Kidney capillary endothelial cell (primary cell): ENCODE data around the gene EEPD1.
"Not testable (repeated sequence)": the region's sequence is repeated elsewhere in the genome, so short reads cannot be mapped to it uniquely, and the experiment has no call there.

Experiments
- DNase-seq: peaks from one replicate; pipeline ENCODE4 v3.0.0-alpha.2; 2018; ENCODE audit warnings: low spot score

Gene EEPD1

DNA sequence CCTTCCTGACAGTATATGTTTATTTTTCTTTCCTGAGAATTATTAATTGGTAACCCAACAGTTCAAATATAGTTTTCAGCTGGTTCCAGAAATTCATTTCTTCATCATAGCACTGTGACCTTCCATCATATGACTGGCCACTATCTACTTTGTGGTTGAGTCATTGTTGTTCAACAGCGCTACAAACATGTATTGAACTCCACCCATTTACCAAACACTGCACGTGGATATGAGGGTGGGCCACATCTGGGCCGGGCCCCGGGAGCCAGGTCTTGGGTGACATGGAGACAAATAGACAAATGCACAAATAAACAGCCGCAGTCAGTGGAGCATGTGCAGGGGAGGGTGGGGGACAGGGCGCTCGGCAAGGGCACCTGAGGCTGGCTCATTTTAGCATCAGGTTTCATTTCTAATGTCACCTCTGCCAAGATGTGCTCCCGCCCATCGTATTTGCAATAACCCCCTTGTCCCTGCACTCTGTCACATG, 24.0 kb upstream of the EEPD1 start:
- DNase-seq, result no peak

DNA sequence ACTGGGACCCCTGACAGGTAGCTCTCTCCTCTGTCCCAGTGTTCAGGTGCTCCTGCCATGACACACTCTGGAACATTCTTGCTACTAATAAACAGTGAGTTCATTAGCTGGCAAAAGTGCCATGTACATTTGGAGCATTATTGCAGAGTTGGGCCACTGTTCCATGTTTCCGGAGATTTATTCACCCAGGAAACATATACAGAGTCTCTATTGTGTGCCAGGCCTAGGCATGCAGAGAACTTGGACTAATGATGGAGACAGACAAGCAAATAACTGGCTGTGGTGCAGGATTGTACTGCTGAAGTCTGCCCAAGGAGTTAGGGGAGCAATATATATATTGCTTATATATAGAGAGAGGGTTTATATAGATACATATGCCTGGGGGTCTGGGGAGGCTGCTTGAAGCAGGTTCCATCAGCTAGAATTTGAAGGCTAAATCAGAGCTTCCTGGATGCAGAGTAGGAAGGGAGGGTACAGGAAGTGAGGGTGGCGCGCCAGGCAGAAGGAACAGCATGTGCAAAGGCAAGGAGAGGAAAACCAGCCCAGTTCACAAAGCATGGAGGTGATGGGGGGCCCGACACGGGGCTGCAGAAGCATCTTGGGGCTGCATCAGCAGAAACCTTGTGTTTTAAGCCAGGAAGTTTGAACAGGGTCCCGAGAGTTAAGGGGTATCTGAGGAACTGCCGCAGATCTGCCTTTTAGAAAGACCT, 22.7 kb upstream of the EEPD1 start:
- no peak for DNase-seq

DNA sequence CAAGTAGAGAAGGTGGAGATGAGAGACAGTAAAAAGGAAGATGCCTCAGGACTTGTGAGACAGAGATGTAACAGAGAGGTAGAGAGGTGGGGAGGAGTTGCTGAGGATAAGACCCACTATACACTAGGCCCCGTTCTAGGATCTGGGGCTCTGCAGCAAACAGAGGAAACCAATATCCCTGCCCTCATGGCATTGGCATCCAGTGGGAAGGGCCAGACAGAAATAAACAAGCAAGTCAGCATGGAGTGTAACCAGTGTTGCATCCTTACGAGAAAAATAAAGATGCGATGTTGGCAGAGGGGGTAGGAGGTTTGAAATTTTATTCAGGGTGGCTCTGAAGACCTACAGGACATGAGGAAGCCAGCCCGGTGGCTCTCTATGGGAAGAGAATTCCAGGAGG, 22.0 kb upstream of the EEPD1 start:
- no peak for DNase-seq

DNA sequence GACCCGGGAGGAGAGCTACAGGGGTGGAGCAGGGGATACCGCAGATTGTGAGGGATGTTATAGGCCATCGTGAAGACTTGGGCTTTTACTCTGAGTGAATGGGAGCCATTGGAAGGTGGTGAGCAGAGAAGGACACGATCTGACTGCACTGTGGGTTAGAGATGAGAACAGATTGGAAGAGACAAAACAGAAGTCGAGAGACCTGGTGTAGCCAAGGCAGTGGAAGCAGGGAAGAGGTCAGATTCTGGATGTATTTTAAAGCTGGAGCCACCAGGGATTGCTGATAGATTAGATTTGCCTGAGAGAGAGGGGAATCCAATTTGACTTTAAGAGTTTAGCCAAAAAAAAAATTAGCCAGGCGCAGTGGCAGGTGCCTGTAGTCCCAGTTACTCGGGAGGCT, 21.6 kb upstream of the EEPD1 start:
- DNase-seq, result no peak

DNA sequence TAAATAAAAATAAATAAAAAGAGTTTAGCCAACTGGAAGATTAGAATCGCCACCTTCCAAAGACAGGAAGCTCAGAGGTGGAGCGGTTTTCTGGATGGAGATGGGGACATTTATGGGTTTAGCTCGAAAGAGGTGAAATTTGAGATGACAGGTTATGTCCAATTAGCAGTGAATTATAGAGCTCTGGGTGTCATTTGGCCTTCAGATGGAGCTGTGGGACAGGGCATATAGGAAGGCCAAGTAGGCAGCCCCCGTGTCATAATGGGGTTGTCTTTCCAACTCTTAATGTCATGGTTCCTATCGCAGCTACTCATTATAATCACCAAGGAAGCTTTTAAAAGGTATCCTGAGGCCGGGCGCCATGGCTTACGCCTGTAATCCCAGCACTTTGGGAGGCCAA, 21.0 kb upstream of the EEPD1 start:
- DNase-seq, result no peak

DNA sequence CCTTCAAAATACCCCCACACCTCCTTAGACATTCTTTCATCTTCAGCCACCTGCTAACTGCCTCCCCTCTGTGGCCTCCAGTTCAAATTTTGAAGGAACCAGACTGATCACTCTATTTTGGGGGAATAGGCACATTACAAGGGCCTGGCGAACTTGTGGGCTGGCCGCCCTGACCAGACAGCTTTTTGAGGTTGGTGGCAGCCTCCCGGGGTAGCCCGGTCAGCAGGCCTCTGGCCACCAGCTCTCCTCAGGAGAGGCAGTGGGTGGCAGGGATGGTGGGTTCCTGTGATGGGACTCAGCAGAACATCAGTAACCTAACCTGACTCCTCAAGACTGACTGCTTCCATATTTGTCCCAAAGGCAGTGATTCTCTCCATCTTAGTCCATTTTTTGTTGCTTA, 17.4 kb upstream of the EEPD1 start:
- no peak for DNase-seq

DNA sequence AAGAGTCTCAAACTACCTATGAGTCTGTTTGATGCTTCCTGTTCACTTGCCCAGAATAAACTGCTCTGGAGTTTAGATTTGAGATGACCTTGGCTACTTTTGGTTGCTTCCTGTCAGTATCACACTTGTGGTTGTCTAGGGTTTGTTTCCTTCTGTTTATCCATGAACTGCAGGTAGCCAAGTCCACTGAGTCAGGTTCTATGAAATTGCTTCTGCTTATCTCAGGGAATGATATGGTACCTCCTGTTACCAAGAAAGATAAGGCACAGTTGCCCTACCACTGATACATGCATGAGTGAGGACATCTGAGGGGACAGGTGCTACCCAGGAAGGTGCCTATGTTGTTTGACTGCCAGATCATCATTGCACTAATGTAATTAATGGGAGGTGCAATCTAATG, 15.8 kb upstream of the EEPD1 start:
- no peak for DNase-seq

DNA sequence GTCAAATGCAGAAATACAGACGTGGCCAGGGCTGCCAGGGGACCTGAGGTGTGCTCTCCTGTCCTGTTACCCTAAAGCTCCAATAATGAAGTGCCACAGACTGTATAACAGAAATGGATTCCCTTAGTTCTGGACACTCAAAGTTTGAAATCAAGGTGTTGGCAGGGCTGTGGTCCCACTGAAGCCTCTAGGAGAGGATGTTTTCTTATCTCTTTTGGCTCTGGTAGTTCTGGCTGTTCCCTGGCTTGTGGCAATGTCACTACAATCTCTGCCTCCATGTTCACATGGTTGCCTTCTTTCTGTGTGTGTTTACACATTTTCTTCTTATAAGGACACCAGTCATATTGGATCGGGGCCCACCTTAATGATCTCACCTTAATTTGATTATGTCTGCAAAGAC, 15.3 kb upstream of the EEPD1 start:
- no peak for DNase-seq

DNA sequence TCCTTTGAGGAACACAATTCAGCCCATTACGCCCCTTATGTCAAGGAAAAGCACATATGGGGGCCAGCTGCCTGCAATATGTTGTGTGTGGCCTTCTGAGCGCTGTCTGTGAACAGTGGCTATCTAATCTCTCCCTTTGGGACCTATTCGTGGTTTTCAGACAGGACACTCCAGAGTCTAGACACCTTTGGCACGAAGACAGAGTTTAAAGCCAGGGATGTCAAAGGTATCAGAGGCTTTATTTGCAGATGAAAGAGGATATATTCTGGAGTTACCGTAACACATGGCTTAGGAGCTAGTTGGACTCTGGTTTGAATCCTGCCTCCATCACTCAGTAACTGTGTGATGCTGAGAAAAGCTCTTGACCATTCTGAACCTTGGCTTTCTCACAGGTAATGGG, 14.8 kb upstream of the EEPD1 start:
- DNase-seq, result no peak

DNA sequence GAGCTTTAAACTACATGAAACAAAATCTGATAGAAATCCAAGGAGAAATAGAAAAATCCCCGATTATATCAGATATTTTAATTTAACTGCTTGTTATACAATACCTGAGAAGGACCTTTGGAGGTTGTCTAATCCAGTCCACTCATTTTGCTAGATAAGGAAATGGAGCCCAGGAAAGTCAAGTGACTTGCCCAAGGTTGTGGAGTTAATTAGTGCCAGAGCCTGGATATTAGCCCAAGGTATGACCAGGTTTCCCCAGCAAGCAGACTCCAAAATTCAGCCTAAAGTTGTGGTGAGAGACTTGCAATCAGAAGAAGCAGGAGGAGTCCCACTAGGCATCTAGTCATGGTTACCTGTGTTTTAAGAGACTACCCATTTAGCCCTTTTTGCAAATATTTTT, 11.7 kb upstream of the EEPD1 start:
- no peak for DNase-seq

DNA sequence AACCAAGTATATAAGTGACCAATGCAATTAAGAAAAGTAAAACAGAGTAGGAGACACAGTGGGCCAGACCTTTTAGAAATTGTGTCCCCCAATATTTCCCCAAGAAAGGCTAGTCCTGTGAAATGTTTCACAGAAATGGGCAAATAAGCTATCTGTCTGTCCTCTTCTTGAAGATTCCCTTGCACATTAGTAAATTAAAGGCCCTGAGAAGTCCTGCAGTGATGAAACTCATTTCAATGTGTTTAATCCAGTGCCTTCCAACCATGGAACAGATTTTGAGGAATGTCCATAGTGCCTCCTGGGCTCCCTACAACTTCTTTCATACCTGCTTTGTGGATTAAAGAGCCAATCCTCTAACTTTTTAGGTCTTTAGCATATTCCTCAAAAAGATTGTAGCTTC, 11.2 kb upstream of the EEPD1 start:
- DNase-seq, result no peak

DNA sequence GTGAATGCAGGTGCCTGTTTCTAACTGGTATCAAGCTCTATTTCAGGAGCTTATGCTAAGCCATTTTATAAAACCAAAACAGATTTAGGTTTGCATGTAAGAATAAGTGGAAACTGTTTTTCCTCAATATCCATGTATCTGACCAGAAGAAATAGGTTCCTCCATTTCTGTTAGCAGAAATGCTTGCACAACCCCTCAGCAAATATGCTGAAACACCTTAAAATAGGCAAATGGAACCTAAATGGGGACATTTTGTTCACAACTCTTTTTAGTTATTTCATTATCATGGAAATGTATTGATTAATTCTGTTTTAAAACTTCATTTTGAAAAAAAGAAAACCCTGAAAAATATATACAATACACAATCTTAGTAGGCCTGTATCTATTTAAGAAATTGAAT, 8.9 kb upstream of the EEPD1 start:
- no peak for DNase-seq

DNA sequence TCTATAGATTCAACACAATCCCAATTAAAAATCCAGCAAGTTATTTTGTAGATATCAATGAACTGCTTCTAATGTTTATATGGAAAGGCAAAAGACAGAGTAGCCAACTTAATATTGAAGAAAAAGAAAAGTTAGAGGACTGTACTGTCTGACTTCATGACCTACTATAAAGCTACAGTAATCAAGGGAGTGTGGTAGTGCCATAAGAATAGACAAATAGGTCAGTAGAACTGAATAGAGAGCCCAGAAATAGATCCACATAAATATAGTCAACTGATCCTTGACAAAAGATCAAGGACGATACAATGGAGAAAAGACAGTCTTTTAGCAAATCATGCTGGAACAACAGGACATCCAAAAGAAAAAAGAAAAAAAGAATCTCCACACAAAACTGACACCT, 7.4 kb upstream of the EEPD1 start:
- no peak for DNase-seq

DNA sequence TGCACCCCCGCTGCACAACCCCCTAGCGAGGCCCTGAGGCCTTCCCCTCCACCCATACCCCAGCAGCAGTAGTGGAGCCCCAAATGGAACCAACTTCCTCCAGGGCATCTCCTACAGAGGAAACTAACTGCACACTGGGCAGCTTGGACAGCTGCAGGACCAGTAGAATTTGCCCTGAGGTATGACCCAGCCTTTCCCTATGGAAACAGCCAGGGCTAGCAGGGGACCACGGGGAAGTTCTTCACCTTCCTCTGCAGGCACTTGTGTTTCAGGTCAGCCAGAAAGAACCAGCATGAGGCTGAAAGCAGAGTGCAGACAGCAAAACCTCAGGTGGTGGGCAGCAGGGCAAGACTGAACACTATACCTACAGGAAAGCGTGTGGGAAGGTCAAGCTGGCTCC, 5.7 kb upstream of the EEPD1 start:
- DNase-seq, result no peak

DNA sequence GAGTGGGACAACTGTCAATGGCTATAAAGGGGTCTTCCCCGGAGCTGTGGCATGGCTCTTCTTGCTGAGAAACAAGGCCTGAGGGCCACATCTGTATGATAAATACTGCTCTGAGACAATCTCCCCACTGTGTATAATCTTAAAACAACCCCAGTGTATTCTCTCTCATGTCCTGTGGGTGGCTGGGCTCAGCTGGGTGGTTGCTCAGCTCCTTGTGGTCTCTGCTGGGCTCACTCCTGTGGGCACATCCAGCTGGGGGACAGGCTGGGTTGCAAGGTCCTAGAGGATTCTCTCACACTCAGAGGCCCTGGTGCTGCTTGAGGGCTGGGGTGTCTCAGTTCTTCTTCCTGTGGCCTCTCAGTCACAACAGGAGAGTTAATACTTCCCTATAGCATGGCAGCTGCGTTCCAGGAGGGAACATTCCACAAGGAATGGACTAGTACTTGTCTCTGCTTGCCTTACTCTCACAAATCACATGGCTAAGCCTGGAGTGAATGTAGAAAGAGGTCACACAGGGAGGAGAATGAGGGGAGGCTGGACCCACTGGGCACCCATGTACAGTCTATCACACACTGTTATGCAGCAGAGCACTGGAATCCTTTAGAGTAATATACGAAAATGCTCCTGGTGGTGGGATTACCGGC, 4.5 kb upstream of the EEPD1 start:
- DNase-seq, result no peak

DNA sequence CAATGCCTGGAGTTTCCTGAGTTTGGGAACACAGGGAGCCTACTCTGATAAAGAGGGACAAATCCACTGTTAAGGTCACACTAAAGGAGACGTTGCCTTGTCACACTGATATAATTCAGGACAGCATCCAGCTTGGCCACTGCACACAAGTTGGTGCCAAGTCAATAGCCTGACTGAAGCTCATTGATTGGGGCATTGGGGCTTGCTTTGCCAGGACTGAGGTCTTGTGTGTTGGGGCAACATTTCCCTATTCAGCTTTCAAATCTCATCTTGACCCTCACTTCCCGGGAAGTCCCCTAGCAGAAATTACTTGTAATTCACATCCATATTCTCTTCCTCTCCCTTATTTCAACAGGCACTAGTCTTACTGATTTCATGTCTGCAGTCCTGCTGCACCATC, 3.8 kb upstream of the EEPD1 start:
- DNase-seq, result not testable (repeated sequence)

DNA sequence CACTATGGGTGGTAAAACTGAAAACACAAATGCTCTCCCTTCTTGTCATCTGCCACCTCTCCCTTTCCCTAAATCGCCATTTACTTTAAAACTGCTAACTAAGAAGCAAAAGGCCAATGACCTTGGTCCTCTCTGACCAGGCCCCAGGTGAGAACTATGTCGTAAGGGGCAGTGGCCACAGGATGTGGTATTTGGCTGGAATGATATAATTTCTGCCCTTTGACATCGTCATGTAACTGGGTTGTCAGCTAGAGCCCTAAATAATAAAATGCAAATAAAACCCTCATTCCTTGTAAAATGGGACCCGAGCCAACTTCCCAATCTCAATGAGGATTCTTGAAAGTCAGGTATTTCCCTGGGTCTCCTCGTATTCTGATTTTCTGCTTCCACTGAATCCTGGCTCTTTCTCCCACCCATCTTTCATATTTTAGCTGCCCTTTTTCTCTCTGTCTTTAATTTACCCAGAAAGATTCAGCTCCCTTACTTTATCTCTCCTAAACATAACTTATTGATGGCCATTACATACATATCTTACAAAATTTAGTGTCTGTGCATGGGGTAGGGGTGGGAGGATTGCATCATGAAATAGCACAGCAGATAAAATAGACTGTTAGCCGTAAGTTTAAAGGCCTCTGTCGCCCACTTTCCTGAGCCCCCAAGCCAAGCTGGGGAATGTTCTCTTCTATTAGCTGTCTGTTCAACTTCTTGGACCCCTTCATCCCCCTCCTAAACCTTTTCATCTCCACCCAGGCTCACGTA, 3.2 kb upstream of the EEPD1 start:
- DNase-seq, result no peak

DNA sequence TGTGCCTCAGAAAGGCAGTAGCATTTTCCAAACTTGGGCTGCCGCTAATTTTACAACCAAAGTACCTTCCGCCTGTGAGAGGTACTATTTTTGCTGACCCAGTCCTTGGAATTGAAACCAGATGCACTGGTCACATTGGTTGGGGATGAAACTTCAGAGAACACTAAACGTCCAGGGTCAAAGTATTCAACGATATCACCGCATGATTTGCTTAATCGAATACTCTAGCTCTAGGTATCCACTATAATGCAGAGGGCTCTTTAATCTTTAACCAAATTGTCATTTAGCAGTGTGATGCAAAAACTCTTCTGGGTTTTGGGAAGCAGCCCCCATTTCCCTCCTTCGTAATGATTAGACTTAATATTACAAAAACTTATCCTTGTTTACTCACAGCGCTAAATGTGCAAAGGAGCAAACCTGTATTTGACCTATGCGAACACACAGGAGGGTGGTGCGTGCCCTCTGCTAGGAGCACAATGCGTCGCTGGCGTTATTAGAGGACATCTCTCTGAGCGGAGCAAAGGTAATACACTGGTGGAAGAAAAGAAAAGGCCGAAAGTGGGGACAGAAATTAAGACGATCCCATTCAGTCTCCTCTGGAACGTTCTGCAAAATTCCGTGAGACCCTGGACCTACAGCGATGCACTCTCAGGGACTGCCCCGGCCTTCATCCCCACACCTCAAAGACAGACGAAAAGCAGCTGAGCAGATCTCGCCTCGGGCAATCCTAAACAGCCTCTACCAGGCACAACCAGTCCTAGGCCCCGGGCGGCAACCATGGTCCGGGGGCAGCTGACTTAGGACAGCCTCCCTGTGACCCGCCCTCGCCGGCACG, 916 bp upstream of the EEPD1 start:
- no peak for DNase-seq

DNA sequence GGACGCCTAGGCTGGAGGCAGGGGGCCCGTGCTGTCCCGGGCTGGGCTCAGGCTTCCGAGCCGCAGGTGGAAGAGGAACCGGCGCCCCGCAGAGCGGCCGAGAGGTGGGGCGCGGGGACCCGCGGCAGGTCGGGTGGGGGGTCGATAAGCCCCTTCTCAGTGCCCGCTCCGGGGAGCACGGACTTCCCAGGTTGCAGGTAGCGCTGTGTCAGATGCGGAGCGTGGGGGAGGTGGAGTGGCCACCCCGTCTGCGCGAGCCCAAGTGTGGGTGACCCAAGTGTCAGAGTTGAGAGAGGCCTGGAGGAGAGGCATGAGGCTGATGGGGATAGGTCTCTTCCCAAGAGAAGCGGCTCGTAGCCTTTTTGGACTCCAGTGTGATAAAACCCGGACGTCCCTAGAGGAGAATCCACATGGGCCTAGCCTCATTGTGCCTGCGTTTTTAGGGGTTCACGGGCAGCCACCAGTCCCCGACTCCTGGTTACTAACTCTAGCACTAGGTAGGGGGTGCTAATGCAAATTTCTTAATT, 580 bp downstream of the EEPD1 start:
- DNase-seq, result no peak

DNA sequence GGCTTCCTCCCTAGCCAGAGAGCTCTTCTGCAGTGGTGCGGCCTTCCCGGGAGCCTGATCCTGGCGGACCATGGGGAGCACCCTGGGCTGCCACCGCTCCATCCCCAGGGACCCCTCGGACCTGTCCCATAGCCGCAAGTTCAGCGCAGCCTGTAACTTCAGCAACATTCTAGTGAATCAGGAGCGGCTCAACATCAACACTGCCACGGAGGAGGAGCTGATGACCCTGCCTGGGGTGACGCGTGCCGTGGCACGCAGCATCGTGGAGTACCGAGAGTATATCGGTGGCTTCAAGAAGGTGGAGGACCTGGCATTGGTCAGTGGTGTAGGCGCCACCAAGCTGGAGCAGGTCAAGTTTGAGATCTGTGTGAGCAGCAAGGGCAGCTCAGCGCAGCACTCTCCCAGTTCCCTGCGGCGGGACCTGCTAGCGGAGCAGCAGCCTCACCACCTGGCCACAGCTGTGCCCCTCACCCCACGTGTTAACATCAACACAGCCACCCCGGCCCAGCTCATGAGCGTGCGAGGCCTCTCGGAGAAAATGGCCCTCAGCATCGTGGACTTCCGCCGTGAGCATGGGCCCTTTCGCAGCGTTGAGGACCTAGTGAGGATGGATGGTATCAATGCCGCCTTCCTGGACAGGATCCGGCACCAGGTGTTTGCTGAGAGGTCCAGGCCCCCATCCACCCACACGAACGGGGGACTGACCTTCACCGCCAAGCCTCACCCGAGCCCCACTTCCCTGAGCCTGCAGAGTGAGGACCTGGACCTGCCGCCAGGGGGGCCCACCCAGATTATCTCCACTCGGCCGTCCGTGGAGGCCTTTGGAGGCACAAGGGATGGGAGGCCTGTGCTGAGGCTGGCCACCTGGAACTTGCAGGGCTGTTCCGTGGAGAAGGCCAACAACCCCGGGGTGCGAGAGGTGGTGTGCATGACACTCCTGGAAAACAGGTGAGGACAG, 1.5 kb downstream of the EEPD1 start:
- DNase-seq, result no peak

DNA sequence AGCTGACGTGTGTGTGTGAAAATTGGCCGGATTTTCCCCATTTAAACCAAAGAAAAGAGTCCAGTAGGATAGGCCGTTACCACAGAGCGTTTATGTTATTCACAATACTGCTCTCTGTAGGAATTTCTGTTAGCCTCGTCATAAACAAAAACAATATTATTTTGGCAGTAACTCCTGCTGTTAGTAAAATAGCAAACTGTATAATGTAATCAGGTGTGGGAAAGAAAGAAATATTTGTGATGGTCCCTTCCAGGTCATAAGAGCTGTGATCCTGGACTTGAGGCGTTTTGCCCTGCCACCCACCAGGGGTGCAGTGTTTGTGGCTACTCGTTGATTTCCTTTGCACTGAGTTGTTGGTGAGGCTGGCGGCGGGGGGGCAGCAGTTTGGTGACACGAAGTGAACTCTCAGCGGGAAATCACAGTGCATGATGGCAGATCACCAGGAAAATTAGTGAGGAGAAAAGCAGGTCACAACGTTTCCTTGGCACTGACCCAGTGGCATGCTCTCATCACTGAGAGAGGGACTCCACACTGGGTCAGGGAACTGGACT, 2.8 kb downstream of the EEPD1 start:
- DNase-seq, result no peak
